Measurements from ENCODE around the gene CD101. TPM values are rescaled to one million over a fixed set of nuclear protein-coding genes. Genes with fewer than 3 reads are reported as not detected.

Gene CD101
- polyA plus RNA-seq, 1 experiment, result 0.02 TPM

- Histone ChIP-seq H3K27me3 (ENCODE audit: control insufficient read depth, insufficient read depth, low read length) (no peaks in the 10 kb centered on the region), H3K27ac (ENCODE audit: low read depth, low read length) (no peak overlapping the region), H3K9me3 (ENCODE audit: control insufficient read depth, insufficient read depth, low read length) (no peaks in the 10 kb centered on the region), H3K4me3 (ENCODE audit: low read depth, low read length) (no peak overlapping the region)
- no peak for TF ChIP-seq CTCF (IDR thresholded peaks at IDR 0.05; ENCODE audit: low read depth, low read length)
- CTCF ChIA-PET, result interaction anchor here (0.7 kb wide), 1 partner anchor 1152 kb away, joined by 3 read pairs; no protein-coding TSS in a partner anchor
- no peak for DNase-seq (ENCODE audit: low read depth, low spot score)
- POLR2A ChIA-PET, result no interaction called here
Measured at GRCh38 chr1:117036018-117036461, 34.5 kb downstream of the CD101 start.

GRCh38 chr1:117037802-117038201 is 36.2 kb downstream of the CD101 start:
- TF ChIP-seq CTCF (IDR thresholded peaks at IDR 0.05; ENCODE audit: low read depth, low read length), result no peak

GRCh38 chr1:117038236-117038635 is 36.7 kb downstream of the CD101 start:
- no peak for DNase-seq (ENCODE audit: low read depth, low spot score)
- CTCF ChIA-PET, result interaction anchor here (1.5 kb wide), 1 partner anchor 301 kb away, joined by 3 read pairs; no protein-coding TSS in a partner anchor
- POLR2A ChIA-PET, result no interaction called here
- Histone ChIP-seq H3K27ac (ENCODE audit: low read depth, low read length) (no peak overlapping the region), H3K4me3 (ENCODE audit: low read depth, low read length) (no peak overlapping the region), H3K27me3 (ENCODE audit: control insufficient read depth, insufficient read depth, low read length) (no peaks in the 10 kb centered on the region), H3K9me3 (ENCODE audit: control insufficient read depth, insufficient read depth, low read length) (no peaks in the 10 kb centered on the region)
- TF ChIP-seq CTCF (IDR thresholded peaks at IDR 0.05; ENCODE audit: low read depth, low read length), result no peak

More at GRCh38 chr1:117037802-117038201, 36.2 kb downstream of the CD101 start:
- POLR2A ChIA-PET, result no interaction called here
- H3K27ac ChIP-seq (ENCODE audit: low read depth, low read length), result no peak overlapping the region
- DNase-seq (ENCODE audit: low read depth, low spot score), result no peak
- H3K9me3 ChIP-seq (ENCODE audit: control insufficient read depth, insufficient read depth, low read length), result no peaks in the 10 kb centered on the region
- H3K4me3 ChIP-seq (ENCODE audit: low read depth, low read length), result no peak overlapping the region
- H3K27me3 ChIP-seq (ENCODE audit: control insufficient read depth, insufficient read depth, low read length), result no peaks in the 10 kb centered on the region
- CTCF ChIA-PET, result no interaction called here

- no peak overlapping the region for H3K27ac ChIP-seq (ENCODE audit: low read depth, low read length)
- no peak overlapping the region for H3K4me3 ChIP-seq (ENCODE audit: low read depth, low read length)
- POLR2A ChIA-PET, result no interaction called here
- H3K9me3 ChIP-seq (ENCODE audit: control insufficient read depth, insufficient read depth, low read length), result no peaks in the 10 kb centered on the region
- no peak for TF ChIP-seq CTCF (IDR thresholded peaks at IDR 0.05; ENCODE audit: low read depth, low read length)
- CTCF ChIA-PET, result interaction anchor here (0.5 to 1.0 kb wide), 2 partner anchors 10 to 307 kb away, joined by 3 to 5 read pairs; no protein-coding TSS in a partner anchor
- DNase-seq (ENCODE audit: low read depth, low spot score), result no peak
- H3K27me3 ChIP-seq (ENCODE audit: control insufficient read depth, insufficient read depth, low read length), result peaks cover 3% of the 10 kb centered on the region
Measured at GRCh38 chr1:117044217-117044616, 42.7 kb downstream of the CD101 start.

GRCh38 chr1:117045644-117046043 is 44.1 kb downstream of the CD101 start:
- no peak for TF ChIP-seq CTCF (IDR thresholded peaks at IDR 0.05; ENCODE audit: low read depth, low read length)
- DNase-seq (ENCODE audit: low read depth, low spot score), result no peak
- ChIA-PET POLR2A (no interaction called here), CTCF (no interaction called here)
- H3K27me3 ChIP-seq (ENCODE audit: control insufficient read depth, insufficient read depth, low read length), result peaks cover 3% of the 10 kb centered on the region
- H3K4me3 ChIP-seq (ENCODE audit: low read depth, low read length), result no peak overlapping the region
- no peak overlapping the region for H3K27ac ChIP-seq (ENCODE audit: low read depth, low read length)
- no peaks in the 10 kb centered on the region for H3K9me3 ChIP-seq (ENCODE audit: control insufficient read depth, insufficient read depth, low read length)
